HG03135 (cell line): ENCODE measurements around the gene PAPSS2.
"Not testable (repeated sequence)": the region's sequence is repeated elsewhere in the genome, so short reads cannot be mapped to it uniquely, and the experiment has no call there.

Experiments used
- ATAC-seq: cut with Tn5 transposase; IDR thresholded peaks from one replicate; pipeline ENCODE4 v1.9.1; 2021; ENCODE audit warnings: mild to moderate bottlenecking, moderate library complexity; ENCODE audit not compliant: unreplicated experiment

Gene PAPSS2

DNA sequence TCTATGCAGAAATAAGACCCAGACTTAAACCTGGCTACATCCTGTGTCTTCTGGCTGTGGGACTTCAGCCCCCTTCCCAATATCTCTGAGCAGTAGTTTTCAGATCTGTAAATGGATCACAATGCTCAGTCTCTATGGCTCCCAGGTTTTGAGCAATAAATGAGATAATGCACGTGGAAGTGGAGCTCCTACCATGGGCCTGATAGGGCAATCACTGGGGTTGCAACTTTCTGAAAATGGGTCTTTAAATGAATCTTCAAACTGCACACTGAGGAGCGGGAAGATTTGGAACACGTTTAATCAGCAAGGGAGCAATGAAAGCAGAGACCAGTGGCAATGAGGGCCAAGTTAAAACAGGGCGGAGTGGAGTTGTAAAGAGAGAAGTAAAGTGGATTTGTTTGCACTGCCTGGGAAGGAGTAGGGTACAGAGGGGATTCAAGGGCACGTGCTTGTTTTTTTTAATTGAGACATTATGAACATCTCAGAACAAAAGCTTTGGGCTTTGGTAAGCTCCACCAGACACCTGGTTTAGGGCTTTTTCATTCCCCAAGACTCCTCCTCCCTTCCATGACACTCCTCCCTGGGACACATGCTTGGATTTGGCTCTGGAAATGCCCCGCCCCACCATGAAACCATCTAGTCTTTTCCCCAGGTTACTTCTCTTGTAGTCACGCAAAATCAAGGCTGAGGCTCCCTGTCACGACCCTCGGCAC lies 42.7 kb downstream of the PAPSS2 start:
- no peak for ATAC-seq

GRCh38 chr10:87702973-87703294 lies 43.3 kb downstream of the PAPSS2 start:
- ATAC-seq, result no peak

DNA sequence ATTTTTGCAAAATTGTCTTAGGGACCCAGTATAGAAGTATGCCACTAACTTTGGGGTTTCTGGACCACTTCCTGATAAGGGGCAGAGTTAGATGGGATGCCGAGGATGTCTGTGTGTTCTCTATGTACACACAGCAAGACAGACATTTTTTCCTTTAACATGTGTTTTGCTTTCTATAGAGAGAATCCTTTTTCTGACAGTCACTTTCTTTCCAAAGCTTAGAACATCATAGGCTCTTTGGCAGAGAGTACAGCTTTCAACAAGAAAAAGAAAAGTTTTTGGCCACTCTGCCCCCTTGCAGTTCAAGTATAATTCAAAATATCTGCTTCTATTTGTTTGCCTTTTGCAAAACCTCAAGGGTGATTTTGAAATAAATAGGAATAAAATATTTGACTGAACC lies 44.1 kb downstream of the PAPSS2 start:
- no peak for ATAC-seq

DNA sequence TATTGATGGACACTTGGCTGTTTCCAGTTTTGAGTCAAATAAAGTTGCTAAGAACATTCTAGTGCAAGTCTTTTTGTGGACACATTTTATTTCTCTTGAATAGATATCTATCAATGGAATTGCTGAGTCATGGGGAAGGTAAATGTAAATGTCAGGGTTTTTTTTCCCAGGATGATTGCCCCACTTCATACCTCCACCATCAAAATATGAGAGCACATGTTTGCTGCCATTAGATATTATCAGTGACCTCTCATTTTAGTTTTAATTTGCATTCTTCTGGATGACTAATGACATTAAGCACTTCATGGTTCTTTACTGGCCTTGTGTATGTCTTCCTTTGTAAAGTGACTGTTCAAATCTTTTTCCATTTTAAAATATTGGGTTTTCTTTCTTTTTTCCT lies 45.7 kb downstream of the PAPSS2 start:
- no peak for ATAC-seq

DNA sequence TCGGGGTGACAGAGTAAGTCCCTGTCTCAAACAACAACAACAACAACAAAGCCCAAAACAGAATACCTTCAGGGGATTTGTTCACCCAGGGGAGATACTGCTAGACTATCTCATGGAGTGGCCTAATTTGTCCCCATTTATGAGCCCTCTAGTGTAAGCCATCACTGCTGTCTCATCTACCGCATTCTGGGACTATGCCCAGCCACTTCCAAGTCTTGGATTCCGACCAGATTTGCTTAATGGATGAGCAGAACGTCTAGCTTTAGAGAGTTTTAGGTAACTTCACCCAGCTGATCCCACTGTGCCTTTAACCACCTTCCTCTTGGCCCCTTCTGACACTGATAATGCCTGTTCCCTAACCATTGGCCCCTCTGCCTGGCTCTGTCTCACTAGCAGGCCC lies 47.1 kb downstream of the PAPSS2 start:
- no peak for ATAC-seq

- ATAC-seq, result no peak
These were observed 47.6 kb downstream of the PAPSS2 start for GRCh38 chr10:87707254-87707653.

DNA sequence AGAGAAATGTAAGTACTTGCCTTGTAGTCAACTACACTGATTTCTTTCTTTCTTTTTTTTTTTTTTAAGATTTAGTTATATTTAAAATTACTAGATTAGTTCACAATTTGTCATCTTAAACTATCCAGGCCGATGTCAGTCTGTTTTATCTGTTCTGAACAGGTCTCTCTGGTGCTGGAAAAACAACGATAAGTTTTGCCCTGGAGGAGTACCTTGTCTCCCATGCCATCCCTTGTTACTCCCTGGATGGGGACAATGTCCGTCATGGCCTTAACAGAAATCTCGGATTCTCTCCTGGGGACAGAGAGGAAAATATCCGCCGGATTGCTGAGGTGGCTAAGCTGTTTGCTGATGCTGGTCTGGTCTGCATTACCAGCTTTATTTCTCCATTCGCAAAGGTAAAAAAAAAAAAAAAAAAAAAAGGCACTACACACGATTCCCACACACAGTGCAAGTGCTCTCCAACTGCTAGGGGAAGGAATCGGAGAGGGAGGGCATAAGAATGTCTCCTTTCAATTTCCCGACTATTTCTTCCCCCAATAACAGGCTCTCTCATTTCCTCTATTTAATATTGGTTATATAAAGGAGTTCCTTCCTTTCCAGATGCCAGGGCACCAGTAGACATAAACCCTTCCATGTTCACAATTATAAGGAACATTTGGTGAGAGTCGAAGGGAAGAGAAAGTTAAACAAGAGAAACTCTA lies 53.4 kb downstream of the PAPSS2 start:
- ATAC-seq, result no peak

DNA sequence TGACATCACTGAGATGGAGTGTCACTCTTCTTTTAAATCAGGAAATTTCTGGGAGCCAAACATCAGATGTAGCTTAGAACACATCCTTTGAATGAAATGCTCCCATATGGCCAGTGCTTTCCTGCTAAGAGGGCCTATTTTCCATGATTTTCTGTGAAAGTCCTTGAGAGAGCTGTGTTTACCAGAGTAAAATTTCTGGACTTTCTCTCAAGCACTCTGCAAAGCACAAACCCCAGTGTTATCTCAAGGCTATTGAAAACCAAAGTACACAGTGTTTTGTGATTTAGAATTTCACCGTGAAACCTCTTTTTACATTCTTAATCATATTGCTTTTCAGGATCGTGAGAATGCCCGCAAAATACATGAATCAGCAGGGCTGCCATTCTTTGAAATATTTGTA lies 54.0 kb downstream of the PAPSS2 start:
- no peak for ATAC-seq

- ATAC-seq, result no peak
These were observed 56.1 kb downstream of the PAPSS2 start for GRCh38 chr10:87715552-87716347.

GRCh38 chr10:87716348-87716670 lies 56.6 kb downstream of the PAPSS2 start:
- no peak for ATAC-seq

DNA sequence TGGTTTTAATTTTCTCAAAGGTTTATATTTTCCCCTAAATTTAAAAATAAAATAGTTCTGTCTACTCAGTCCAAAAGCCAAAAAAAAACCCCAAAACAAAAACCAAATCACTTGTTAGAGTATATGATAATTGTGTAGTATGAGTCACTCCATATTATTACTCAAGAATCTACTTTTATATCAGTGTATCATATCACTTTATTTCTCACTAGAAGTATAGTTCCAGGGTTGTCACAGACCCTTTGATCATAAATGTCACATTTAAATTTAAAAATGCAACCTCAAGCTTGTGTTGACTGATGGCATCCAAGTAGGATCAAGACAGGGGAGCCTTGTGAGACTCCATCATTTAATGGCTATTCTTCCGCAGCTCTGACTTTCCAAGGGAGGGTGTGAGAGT lies 61.0 kb downstream of the PAPSS2 start:
- no peak for ATAC-seq

DNA sequence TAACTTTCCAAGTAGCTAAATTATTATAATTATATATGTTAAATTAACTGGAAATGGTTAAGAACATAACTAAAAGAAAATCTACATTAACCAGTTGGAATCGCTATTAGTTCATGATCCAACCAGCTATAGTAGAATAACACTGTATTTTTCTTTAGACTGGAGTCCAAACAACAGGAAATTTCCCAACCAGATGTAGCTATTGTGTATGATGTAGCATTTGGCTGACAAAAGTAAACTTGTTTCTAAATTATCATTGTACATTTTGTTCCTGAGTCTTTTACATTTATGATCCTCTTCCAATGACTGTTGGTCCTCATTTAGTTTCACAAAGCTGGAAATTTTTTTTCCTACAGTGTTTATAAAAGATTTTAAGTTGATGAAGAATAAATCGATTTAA lies 62.1 kb downstream of the PAPSS2 start:
- ATAC-seq, result no peak

DNA sequence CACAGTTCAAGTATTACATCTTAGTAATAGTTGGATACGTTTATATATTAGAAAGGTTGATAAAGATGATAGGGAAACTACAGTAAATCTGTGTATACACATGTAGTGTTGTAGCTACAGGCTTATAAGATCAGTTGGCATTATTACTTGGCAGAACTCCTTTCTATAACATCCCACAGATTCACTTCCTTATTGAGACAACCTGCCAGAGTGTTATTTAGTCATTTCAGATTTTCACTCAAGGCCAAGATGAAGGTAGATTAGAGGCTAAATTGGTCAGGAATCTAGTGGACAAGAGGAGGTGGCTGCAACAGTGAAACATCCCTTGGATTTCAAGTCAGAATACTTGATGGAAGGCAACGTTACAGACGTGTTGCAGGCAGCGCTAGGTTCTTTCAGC lies 63.0 kb downstream of the PAPSS2 start:
- ATAC-seq, result no peak

- ATAC-seq, result no peak
These were observed 63.8 kb downstream of the PAPSS2 start for GRCh38 chr10:87723500-87723899.

DNA sequence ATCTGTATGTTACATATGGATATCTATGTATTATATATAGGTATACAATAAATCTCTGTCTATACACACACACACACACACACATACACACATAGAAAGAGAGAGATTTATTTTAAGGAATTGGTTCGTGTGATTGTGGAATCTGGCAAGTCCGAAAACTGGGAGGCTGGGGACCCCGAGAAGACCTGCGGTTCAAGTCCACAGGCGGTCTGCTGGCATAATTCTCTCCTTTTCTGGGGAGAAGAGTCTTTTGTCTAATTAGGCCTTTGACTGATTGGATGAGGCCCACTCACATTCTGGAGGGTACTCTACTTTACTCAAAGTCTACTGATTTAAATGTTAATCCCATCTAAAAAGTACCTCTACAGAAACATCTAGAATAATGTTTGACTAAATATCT lies 65.1 kb downstream of the PAPSS2 start:
- no peak for ATAC-seq

GRCh38 chr10:87729940-87730339 lies 70.3 kb downstream of the PAPSS2 start:
- ATAC-seq, result no peak

- no peak for ATAC-seq
These were observed 73.4 kb downstream of the PAPSS2 start for GRCh38 chr10:87733081-87733480.

GRCh38 chr10:87734987-87735827 lies 75.5 kb downstream of the PAPSS2 start:
- no peak for ATAC-seq

DNA sequence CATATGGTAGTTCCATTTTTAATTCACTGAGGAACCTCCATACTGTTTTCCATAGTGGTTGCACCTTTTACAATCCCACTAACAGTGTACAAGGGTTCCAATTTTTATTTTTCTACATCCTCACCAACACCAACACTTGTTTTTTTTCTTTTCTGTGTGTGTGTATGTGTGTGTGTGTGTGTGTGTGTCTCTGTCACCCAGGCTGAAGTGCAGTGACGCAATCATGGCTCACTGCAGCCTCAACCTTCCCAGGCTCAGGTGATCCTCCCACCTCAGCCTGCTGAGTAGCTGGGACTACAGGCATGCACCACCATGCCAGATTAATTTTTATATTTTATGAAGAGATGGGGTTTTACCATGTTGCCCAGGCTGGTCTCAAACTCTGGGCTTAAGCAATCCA lies 78.6 kb downstream of the PAPSS2 start:
- not testable (repeated sequence) for ATAC-seq

GRCh38 chr10:87739703-87740102 lies 80.0 kb downstream of the PAPSS2 start:
- ATAC-seq, result no peak

DNA sequence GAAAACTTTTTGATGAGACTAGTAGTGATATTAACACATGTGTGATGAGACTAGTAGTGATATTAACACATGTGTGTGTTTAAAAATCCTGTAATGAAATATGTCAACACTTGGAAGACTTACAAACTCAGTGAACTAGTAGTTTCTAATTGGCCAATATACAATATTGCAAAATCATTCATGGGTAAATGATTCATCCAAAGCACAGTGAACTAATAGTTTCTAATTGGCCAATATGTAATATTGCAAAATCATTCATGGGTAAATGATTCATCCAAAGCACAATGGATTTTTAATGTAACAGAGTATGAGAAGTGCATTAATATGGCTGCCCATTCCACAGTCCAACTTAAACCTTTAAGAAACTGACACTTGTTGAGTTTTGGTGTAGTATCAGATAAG lies 80.6 kb downstream of the PAPSS2 start:
- no peak for ATAC-seq
